T-helper 2 cell treated with Interferon-gamma antibody and Interleukin-4, amounts not matched to agents 5 μg/mL and 100 μg/mL, for 36 hours (primary cell): Measurements from ENCODE around the gene WBP4.
A peak's percentile ranks its signal among the peaks of the same experiment; 100 is the strongest.
"Not testable (repeated sequence)": the region's sequence is repeated elsewhere in the genome, so short reads cannot be mapped to it uniquely, and the experiment has no call there.

ENCODE experiments used
- DNase-seq: peaks from one replicate; pipeline ENCODE4 v3.0.0; 2021; ENCODE audit warnings: low spot score
- H3K27ac Mint-ChIP-seq: one replicate; pipeline ENCODE4 v1.8.0; 2021; ENCODE audit warnings: mild to moderate bottlenecking, mixed read lengths
- H3K27me3 Mint-ChIP-seq: one replicate; pipeline ENCODE4 v1.8.0; 2021; ENCODE audit warnings: low read depth, mixed read lengths
- H3K36me3 Mint-ChIP-seq: one replicate; pipeline ENCODE4 v1.8.0; 2021; ENCODE audit warnings: low read depth, mixed read lengths
- H3K4me1 Mint-ChIP-seq: one replicate; pipeline ENCODE4 v1.8.0; 2021; ENCODE audit warnings: low read depth, mixed read lengths
- H3K4me3 Mint-ChIP-seq: one replicate; pipeline ENCODE4 v1.8.0; 2022; ENCODE audit warnings: mild to moderate bottlenecking, moderate library complexity, mixed read lengths
- H3K9me3 Mint-ChIP-seq: one replicate; pipeline ENCODE4 v1.8.0; 2021; ENCODE audit warnings: mixed read lengths

Gene WBP4

DNA sequence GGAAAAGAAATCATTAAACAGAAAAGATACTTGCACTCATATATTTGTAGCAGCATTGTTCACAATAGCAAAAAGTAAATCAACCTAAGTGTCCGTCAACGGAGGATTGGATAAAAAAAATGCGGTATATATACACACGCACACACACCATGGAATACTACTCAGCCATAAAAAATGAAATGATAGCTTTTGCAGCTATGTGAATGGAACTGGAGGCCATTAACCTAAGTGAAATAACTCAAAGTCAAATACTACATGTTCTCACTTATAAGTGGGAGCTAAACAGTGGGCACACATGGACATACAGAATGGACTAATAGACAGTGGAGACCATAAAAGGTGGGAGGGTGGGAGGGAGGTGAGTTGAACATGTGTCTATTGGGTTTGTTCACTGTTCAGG lies 18.4 kb downstream of the WBP4 start:
- no peak overlapping the region for H3K27ac Mint-ChIP-seq
- no peaks in the 10 kb centered on the region for H3K27me3 Mint-ChIP-seq
- peaks cover 45% of the 10 kb centered on the region for H3K36me3 Mint-ChIP-seq
- H3K9me3 Mint-ChIP-seq = no peaks in the 10 kb centered on the region
- DNase-seq = no peak
- H3K4me3 Mint-ChIP-seq = no peak overlapping the region
- no peaks in the 10 kb centered on the region for H3K4me1 Mint-ChIP-seq

DNA sequence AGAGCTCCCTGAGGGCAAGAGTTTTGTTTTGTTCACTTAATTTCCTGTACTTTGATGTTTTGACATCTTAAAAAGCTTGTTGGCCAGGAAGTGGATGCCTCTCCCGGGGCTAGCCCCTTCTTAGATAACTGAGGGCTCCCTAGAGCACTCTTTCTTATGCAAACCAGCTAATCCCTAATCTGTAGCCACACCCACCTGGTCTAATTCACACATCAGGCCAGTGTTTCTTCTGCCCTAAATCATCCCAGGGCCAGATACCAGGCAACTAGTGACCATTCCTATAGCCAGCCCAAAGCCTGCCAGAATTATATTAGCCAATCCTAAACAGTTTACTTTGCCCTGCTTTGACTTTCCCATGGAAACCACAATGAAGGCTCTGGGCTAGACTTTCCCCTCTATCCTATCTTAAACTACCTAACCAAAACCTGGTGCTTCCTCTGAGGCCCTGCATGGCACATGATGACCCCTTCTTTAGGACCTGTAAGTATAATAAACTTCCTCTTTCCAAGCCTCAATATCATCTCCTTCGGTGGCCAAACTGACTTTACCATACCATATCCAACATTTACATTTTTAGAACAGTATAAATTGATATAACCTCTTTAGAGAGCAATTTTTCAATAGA lies 24.8 kb downstream of the WBP4 start:
- Mint-ChIP-seq H3K36me3 (peaks cover 16% of the 10 kb centered on the region), H3K4me1 (peaks cover 2% of the 10 kb centered on the region), H3K9me3 (peaks cover 6% of the 10 kb centered on the region), H3K27me3 (no peaks in the 10 kb centered on the region), H3K4me3 (no peak overlapping the region), H3K27ac (no peak overlapping the region)
- no peak for DNase-seq

DNA sequence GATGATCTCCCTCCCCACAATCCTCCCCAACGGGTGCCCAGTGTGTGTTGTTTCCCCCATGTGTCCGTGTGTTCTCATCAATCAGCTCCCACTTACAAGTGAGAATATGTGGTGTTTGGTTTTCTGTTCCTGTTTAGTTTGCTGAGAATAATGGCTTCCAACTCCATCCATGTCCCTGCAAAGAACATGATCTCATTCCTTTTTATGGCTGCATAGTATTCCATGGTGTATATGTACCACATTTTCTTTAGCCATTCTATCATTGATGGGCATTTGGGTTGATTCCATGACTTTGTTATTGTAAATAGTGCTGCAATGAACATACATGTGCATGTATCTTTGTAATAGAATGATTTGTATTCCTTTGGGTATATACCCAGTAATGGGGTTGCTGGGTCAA lies 34.4 kb downstream of the WBP4 start:
- H3K9me3 Mint-ChIP-seq, H3K27ac Mint-ChIP-seq, DNase-seq, H3K36me3 Mint-ChIP-seq, H3K4me3 Mint-ChIP-seq, H3K4me1 Mint-ChIP-seq, H3K27me3 Mint-ChIP-seq: not testable (repeated sequence)

DNA sequence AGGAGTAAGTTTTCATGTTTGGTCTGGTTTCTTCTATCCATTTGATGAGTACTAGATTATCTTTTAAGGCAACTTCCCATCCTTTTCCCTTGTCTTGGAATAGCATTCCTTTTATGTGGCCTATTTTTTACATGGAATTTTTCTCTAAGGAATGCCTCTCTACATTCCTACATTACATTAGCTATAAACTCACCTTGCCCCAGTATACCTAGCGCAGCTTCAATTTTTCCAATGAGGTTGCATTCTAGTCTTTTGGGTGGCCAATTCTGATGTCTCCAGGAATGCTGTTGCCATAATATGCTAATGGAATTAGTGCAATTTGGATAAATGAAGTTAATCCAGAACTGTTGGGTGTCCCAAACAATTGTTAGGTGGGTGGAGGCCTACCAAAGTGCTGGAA lies 37.5 kb downstream of the WBP4 start:
- Mint-ChIP-seq H3K27ac (no peak overlapping the region), H3K4me1 (no peaks in the 10 kb centered on the region), H3K9me3 (no peaks in the 10 kb centered on the region), H3K4me3 (no peak overlapping the region), H3K36me3 (no peaks in the 10 kb centered on the region), H3K27me3 (no peaks in the 10 kb centered on the region)
- no peak for DNase-seq

DNA sequence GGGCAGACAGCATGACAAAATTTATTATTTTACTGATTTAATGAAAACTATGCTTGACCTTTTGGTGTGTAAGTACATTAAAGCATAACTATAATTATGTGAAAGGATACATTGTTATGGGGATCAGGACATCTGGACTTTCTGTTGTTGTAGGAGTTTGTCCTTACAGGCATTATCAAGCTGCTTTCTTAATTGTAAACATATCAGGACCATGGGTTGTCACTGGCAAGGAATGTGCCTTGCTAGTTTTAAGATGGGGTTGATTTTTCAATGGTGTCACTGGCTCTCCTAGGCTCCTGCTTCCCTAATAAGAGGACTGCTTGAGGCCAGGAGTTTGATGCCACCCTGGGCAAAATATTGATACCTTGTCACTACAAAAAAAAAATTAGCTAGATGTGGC lies 38.7 kb downstream of the WBP4 start:
- no peak for DNase-seq
- H3K27ac Mint-ChIP-seq = no peak overlapping the region
- H3K36me3 Mint-ChIP-seq = no peaks in the 10 kb centered on the region
- no peak overlapping the region for H3K4me3 Mint-ChIP-seq
- no peaks in the 10 kb centered on the region for H3K27me3 Mint-ChIP-seq
- H3K9me3 Mint-ChIP-seq = no peaks in the 10 kb centered on the region
- no peaks in the 10 kb centered on the region for H3K4me1 Mint-ChIP-seq

DNA sequence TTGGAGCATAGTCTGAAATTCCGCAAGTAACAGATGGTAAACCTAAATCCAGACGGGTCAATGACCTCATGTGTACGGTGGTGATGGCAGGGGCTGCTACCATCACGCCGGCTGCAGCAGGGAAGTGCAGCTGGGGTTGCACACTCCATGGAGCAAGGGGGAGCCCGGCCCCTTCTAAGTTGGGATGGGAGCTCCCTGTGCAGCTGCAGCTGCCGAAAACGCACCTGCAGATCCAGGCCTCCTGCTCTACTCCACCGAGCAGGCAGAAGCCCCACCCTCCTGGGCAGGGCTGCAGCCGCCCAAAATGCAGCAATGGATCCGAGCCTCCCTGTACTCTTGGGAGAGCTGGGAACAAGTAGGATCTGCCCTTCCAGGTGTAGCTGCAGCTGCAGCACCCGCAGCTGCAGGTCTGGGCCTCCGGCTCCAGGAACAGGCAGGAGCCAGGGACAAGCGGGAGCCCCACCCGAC lies 45.8 kb downstream of the WBP4 start:
- Mint-ChIP-seq H3K4me1 (no peaks in the 10 kb centered on the region), H3K36me3 (no peaks in the 10 kb centered on the region), H3K27ac (no peak overlapping the region), H3K9me3 (no peaks in the 10 kb centered on the region), H3K4me3 (no peak overlapping the region), H3K27me3 (no peaks in the 10 kb centered on the region)
- no peak for DNase-seq

DNA sequence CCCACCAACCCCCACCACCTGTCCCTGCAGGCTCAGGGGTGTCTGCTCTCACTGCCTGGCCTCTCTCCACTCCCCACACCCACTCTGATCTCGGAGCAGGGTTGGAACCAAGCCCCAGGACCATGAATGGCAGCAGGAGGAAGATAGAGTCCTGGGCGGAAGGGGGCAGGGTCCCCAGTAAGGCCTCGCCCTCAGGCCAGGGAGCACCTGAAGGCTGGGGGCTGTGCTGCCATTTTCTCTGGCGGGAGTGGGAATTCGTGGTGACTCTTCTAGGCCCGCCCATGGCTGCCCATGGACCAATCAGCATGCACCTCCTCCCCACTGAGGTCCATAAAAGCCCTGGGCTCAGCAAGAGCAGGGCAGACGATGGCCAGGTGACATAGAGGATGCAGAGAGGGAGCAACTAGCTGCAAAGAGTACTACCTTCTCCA lies 46.3 kb downstream of the WBP4 start:
- no peaks in the 10 kb centered on the region for H3K9me3 Mint-ChIP-seq
- no peaks in the 10 kb centered on the region for H3K36me3 Mint-ChIP-seq
- no peak for DNase-seq
- no peak overlapping the region for H3K27ac Mint-ChIP-seq
- H3K4me3 Mint-ChIP-seq = no peak overlapping the region
- H3K27me3 Mint-ChIP-seq = no peaks in the 10 kb centered on the region
- H3K4me1 Mint-ChIP-seq = no peaks in the 10 kb centered on the region

DNA sequence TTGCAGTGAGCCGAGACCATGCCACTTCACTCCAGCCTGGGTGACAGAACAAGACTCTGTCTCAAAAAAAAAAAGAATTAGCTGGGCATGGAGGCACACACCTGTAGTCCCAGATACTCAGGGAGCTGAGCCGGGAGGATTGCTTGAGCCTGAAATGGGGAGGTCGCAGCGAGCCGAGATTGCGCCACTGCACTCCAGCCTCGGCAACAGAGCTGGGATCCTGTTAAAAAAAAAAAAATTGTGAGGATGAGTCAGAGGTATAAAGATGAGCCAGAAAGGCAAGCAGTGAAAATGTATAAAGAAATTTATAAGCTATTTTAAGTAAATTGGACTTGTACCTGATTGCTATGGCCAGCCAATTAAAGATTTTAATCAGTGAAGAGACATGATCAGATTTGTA lies 50.1 kb downstream of the WBP4 start:
- H3K27me3 Mint-ChIP-seq = no peaks in the 10 kb centered on the region
- DNase-seq = no peak
- no peaks in the 10 kb centered on the region for H3K4me1 Mint-ChIP-seq
- no peaks in the 10 kb centered on the region for H3K9me3 Mint-ChIP-seq
- no peak overlapping the region for H3K4me3 Mint-ChIP-seq
- H3K27ac Mint-ChIP-seq = no peak overlapping the region
- no peaks in the 10 kb centered on the region for H3K36me3 Mint-ChIP-seq

DNA sequence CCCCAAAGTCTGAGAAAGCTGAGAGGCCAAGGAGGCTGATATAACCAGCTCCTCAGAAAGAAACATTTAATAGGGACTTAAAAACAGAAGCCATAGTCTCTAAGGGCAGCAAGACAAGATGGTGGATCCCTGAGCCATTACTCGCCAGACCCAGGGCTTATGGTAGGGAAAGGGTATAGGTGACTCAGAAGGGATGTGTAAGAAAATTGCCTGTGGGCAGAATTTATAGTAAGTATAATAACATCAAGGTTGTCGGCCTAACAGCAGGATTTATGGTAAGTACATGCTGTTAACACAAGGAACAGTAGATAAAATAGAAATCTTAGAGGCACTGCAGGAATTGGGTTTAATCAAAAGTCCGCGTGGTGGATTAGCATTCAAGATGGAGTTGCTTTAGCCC lies 56.6 kb downstream of the WBP4 start:
- H3K9me3 Mint-ChIP-seq = no peaks in the 10 kb centered on the region
- H3K27ac Mint-ChIP-seq = no peak overlapping the region
- no peaks in the 10 kb centered on the region for H3K27me3 Mint-ChIP-seq
- no peak overlapping the region for H3K4me3 Mint-ChIP-seq
- DNase-seq = no peak
- no peaks in the 10 kb centered on the region for H3K36me3 Mint-ChIP-seq
- no peaks in the 10 kb centered on the region for H3K4me1 Mint-ChIP-seq

DNA sequence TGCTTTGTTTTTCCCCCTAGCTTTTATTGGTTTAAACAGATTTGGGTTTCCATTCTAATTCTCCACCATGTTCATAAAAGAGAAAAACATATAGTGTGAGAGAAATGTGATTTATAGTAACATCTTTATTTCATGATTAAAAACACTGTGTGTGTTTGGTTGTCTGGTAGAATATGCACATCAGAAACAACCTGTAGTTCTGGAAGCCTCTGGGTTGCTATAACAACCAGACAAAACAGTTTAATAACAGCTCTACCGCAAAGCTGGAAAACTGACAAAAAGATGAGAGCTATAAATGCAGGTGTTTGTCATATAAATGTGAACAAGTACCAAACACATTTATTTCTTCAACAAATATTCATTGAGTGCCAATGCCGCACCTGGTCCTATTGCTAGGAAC lies 61.5 kb downstream of the WBP4 start:
- DNase-seq = no peak
- Mint-ChIP-seq H3K27ac (no peak overlapping the region), H3K27me3 (no peaks in the 10 kb centered on the region), H3K9me3 (no peaks in the 10 kb centered on the region), H3K36me3 (peaks cover 6% of the 10 kb centered on the region), H3K4me1 (no peaks in the 10 kb centered on the region), H3K4me3 (no peak overlapping the region)

DNA sequence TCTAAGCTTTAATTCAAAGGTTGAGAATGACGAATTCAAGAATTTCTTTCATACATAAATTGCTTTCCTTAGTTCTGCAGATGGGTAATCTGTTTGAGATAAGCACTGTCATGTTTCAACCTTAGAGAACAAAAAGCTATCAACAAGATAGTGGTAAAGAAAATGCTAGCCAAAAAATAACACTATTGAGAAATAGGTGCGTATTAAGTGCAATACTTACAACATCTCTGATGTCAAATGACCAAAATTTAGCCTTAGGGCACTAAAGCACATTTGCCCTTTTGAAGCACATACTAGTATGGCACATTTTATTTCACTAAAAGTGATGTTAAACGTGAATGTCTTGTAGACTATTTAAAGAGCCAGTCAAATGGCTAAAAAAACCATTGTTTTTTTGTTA lies 66.4 kb downstream of the WBP4 start:
- Mint-ChIP-seq H3K9me3 (no peaks in the 10 kb centered on the region), H3K36me3 (peaks cover 16% of the 10 kb centered on the region), H3K27ac (no peak overlapping the region), H3K4me3 (no peak overlapping the region), H3K27me3 (no peaks in the 10 kb centered on the region), H3K4me1 (peaks cover 26% of the 10 kb centered on the region)
- DNase-seq = no peak

DNA sequence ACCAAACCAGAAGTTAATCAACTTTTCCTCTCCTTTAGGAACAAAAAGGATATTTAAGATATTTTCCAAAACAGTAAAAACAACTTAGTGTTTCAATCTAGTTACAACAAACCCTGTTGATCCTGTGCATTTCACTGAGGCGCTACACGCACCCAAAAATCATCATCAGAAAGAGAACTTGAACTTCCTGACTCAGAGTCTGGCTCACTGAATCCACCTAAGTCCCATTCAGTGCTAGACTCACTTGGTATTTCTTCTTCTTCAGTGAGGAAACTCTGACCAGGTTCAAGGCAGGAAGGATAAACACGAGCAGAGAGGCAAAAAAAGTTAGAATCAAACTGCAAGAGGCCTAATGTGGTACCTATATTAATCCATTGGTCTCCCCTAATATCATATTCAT lies 69.0 kb downstream of the WBP4 start:
- H3K4me1 Mint-ChIP-seq = peaks cover 32% of the 10 kb centered on the region
- no peaks in the 10 kb centered on the region for H3K9me3 Mint-ChIP-seq
- peak overlapping the region; percentile 54 for H3K27ac Mint-ChIP-seq
- peaks cover 16% of the 10 kb centered on the region for H3K36me3 Mint-ChIP-seq
- peak; percentile 7 for DNase-seq
- no peaks in the 10 kb centered on the region for H3K27me3 Mint-ChIP-seq
- H3K4me3 Mint-ChIP-seq = peak overlapping the region; percentile 96

DNA sequence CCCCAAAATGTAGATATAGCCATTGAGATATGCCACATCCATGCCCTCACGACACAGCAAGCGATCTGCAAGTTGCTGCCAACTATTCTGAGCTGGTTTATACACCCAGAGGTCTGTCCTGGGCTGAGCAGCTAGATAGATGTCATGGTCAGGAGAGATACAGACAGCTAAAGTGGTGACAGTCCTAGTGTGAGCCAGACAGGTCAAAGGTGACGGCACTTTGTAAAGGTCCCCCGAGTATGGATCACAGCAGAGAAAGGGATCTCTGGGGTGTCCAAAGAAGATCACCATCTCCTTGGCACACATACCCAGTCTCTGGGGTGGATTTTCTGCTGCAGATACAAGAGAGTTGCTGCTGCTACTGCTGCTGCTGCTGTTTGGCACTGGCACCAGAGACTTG lies 69.9 kb downstream of the WBP4 start:
- H3K9me3 Mint-ChIP-seq = not testable (repeated sequence)

DNA sequence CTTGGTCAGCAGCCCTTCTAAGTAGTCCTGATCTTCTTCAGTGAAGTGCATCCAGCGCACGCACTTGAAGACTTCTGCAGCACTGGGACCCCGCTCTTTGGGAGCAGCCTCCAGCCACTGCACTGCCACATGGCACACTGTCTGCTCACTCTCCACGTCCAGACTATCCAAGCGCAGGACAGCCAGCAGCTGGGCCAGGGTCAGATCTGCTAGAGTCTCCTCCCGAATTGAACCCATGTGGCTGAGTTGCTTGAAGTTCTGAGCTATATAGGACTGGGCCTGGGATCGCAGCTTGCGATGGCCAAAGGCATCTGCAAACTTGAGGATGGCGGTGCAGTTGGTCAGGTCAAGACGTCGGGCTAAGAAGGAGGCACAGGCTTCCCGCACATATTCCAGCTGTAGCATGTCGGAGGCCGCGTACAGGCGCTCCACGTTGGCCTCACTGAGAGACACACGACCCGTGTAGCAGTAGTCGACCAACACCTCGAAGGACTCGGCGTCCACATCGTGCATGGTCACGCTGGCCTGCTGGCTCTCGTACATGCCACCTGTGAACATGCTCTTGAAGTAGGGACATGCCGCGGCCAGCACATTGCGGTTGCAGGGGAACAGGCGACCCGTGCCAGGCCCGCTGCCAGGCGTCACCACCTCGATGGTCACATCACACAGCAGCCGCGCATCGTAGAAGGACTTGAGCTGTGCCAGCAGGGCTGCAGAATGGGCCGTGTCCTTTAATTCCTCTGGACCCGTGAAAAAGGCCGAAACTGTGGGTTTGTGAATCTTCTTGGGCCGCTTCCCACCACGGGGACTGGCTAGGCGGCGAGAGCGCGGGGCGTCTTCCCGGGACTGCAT lies 70.6 kb downstream of the WBP4 start:
- not testable (repeated sequence) for H3K27me3 Mint-ChIP-seq, H3K9me3 Mint-ChIP-seq, DNase-seq
- Mint-ChIP-seq H3K4me1 (peaks cover 32% of the 10 kb centered on the region), H3K4me3 (peak overlapping the region; percentile 96), H3K27ac (peak overlapping the region; percentile 95), H3K36me3 (peaks cover 10% of the 10 kb centered on the region)

More for the DNA sequence above, 69.9 kb downstream of the WBP4 start:
- peak overlapping the region; percentile 29 for H3K27ac Mint-ChIP-seq
- H3K27me3 Mint-ChIP-seq, DNase-seq: not testable (repeated sequence)
- H3K36me3 Mint-ChIP-seq = peaks cover 12% of the 10 kb centered on the region
- H3K4me1 Mint-ChIP-seq = peaks cover 32% of the 10 kb centered on the region
- peak overlapping the region; percentile 96 for H3K4me3 Mint-ChIP-seq
